ENCODE data around the gene RBM33.

RBM33 gene

DNA sequence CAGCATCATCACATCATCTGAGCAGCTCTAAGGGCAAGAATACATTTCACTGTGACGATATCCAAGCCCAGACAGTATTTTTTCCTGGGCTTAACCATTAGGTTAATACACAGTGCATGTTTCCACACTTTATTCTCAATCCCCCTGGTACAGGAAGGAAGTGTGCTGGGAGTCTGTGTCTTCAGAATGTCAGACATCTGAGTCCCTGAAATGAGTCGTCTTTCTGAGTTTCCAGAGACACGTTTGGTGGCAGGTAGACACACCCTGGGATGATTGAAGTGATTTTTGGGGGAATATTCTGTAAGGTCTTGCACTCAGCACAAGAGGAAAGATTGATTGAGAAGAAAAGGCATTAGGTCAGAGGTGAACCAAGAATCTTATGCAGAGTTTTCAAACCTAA lies 180.9 kb downstream of the RBM33 start:
- no peak overlapping the region for H3K27ac Mint-ChIP-seq
- H3K9me3 Mint-ChIP-seq, result no peaks in the 10 kb centered on the region
- no peak overlapping the region for H3K4me3 Mint-ChIP-seq
- no peaks in the 10 kb centered on the region for H3K4me1 Mint-ChIP-seq (ENCODE audit: low read depth)
- peaks cover 17% of the 10 kb centered on the region for H3K27me3 Mint-ChIP-seq
- no peaks in the 10 kb centered on the region for H3K36me3 Mint-ChIP-seq (ENCODE audit: low read depth)

DNA sequence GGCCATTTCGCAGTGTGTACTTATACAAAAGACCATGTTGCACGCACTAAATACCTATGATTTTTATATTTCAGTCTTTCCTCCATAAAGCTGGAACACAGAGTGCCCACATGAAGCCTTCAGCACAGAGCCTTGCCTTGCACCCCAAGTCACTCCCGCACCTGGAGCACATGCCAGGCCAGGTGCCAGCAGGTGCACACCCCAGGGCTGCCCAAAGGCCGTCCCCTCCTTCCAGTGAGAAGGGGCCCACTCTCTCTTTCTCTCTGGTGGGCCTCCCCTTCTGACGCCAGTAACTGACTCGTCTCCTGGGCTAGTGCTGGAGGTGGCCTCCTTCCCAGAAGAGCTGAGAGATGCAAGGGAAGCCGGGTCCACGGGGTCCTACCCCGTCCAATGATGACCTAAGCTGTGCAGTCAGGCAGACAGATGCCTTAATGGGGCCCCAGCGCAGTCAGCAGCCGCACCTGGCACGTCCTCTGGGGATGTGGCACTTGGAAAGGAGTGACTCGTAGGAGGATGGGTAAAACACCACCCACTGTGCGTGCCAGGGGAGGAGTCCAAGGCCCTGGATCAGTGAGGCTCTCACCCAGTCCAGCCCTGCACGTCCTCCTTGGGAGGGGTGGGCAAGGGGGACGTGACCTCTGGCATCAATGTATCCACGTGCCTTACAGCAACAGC lies 185.5 kb downstream of the RBM33 start:
- Mint-ChIP-seq H3K4me1 (ENCODE audit: low read depth) (no peaks in the 10 kb centered on the region), H3K27me3 (peaks cover 14% of the 10 kb centered on the region)

More for the DNA sequence above, 185.5 kb downstream of the RBM33 start:
- no peaks in the 10 kb centered on the region for H3K9me3 Mint-ChIP-seq
- no peak overlapping the region for H3K4me3 Mint-ChIP-seq
- H3K27ac Mint-ChIP-seq, result no peak overlapping the region
- no peaks in the 10 kb centered on the region for H3K36me3 Mint-ChIP-seq (ENCODE audit: low read depth)

Data from stimulated activated naive CD8-positive, alpha-beta T cell treated with anti-CD3 and anti-CD28 coated beads, Interleukin-15, Interleukin-2, amounts not matched to agents 100 ng/mL and 50 ng/mL, for 24 hours (primary cell).